ENCODE data around the gene ARVCF.

GRCh38 chr22:19991645-19992451 lies 24.8 kb downstream of the ARVCF start:
- TF ChIP-seq CTCF (IDR thresholded peaks at IDR 0.05): no peak
- no peak for TF ChIP-seq POLR2AphosphoS5 (IDR thresholded peaks at IDR 0.05; ENCODE audit: low read depth, low read length)

Data from Panc1 (cell line).